PC-9 (cell line): ENCODE results near the gene CAMKMT. TPM values are rescaled to one million over a fixed set of nuclear protein-coding genes. Genes with fewer than 3 reads are reported as not detected.

ENCODE experiments used
- BruUV-seq: library from RNA; stranded (reverse); fragments of 400-500 nt; replicated peaks from 2 replicates; lab custom pipeline; 2021; lab: Mats Ljungman, UMichigan
- CTCF ChIA-PET: fragments of 300-600 bp; sonication (Branson Sonifier 250); formaldehyde crosslinking; loops from one replicate; lab custom pipeline; 2022; ENCODE audit warnings: antibody characterized with exemption; lab: Charles Lee
- POLR2A ChIA-PET: fragments of 300-600 bp; sonication (Branson Sonifier 250); formaldehyde crosslinking; loops from one replicate; lab custom pipeline; 2022; ENCODE audit warnings: antibody characterized with exemption; ENCODE audit not compliant: unreplicated experiment; lab: Charles Lee
- DNase-seq, 2 experiments: peaks; one replicate each; pipeline versions ENCODE4 v3.0.0 to v3.0.0-alpha.2; 2015 to 2022; ENCODE audit warnings: mixed read lengths in 1 of 2
- H2AFZ ChIP-seq: fragments of 200-600 bp; sonication (generic); 2 replicates; pipeline ENCODE4 v1.8.1; 2017; ENCODE audit warnings: antibody characterized with exemption
- H3F3A ChIP-seq: fragments of 200-600 bp; sonication (generic); 2 replicates; pipeline ENCODE4 v1.8.1; 2017; ENCODE audit warnings: antibody characterized with exemption, mild to moderate bottlenecking, low read depth; ENCODE audit not compliant: insufficient read depth
- H3K27ac ChIP-seq: fragments of 200-600 bp; sonication (generic); 2 replicates; pipeline ENCODE4 v1.6.1; 2016; ENCODE audit warnings: mixed run types
- H3K27me3 ChIP-seq: fragments of 200-600 bp; sonication (generic); 2 replicates; pipeline ENCODE4 v1.6.1; 2016; ENCODE audit warnings: low read depth, mixed run types; ENCODE audit not compliant: insufficient read depth
- H3K36me3 ChIP-seq: fragments of 200-600 bp; sonication (generic); 2 replicates; pipeline ENCODE4 v1.6.1; 2016; ENCODE audit warnings: low read depth, mixed run types
- H3K4me1 ChIP-seq: fragments of 200-600 bp; sonication (generic); replicated peaks from 2 replicates; pipeline ENCODE4 v1.6.1; 2016; ENCODE audit warnings: mixed run types; ENCODE audit not compliant: insufficient read depth
- H3K4me2 ChIP-seq: fragments of 200-600 bp; sonication (generic); 2 replicates; pipeline ENCODE4 v1.6.1; 2017; ENCODE audit warnings: mixed run types
- H3K4me3 ChIP-seq: fragments of 200-600 bp; sonication (generic); 2 replicates; pipeline ENCODE4 v1.6.1; 2016; ENCODE audit warnings: mixed run types
- H3K79me2 ChIP-seq: fragments of 200-600 bp; sonication (generic); 2 replicates; pipeline ENCODE4 v1.6.1; 2017; ENCODE audit warnings: low read depth, mixed run types
- H3K9me2 ChIP-seq: fragments of 200-600 bp; sonication (generic); 2 replicates; pipeline ENCODE4 v1.8.1; 2017; ENCODE audit warnings: mild to moderate bottlenecking; ENCODE audit not compliant: insufficient read depth
- H3K9me3 ChIP-seq: fragments of 200-600 bp; sonication (generic); 2 replicates; pipeline ENCODE4 v1.8.1; 2016; ENCODE audit warnings: low read depth; ENCODE audit not compliant: insufficient read depth
- H4K20me1 ChIP-seq: fragments of 200-600 bp; sonication (generic); 2 replicates; pipeline ENCODE4 v1.8.1; 2017; ENCODE audit not compliant: insufficient read depth
- EZH2 ChIP-seq: fragments of 200-600 bp; sonication (generic); IDR thresholded peaks from 2 replicates; pipeline ENCODE4 v1.8.0; 2017; ENCODE audit warnings: antibody characterized with exemption, low read depth
- intact Hi-C: fragments of 100-400 bp; cut with micrococcal nuclease; formaldehyde crosslinking; loops from one replicate; pipeline ENCODE4 v1.10.0; 2022; ENCODE audit not compliant: unreplicated experiment
- total RNA-seq: library from RNA; stranded (reverse); gene quantifications from 2 replicates; pipeline ENCODE4 v1.2.3, GENCODE V29; 2021
- TF ChIP-seq, protein P1 (sequence below): fragments of 200-600 bp; sonication (generic); conservative IDR thresholded peaks from 2 replicates; pipeline ENCODE4 v1.6.1; 2017; ENCODE audit warnings: mixed run types, antibody characterized with exemption, mild to moderate bottlenecking, moderate library complexity

The CAMKMT gene
- total RNA-seq, 1 experiment from 2014 or later = 17.9 TPM

DNA sequence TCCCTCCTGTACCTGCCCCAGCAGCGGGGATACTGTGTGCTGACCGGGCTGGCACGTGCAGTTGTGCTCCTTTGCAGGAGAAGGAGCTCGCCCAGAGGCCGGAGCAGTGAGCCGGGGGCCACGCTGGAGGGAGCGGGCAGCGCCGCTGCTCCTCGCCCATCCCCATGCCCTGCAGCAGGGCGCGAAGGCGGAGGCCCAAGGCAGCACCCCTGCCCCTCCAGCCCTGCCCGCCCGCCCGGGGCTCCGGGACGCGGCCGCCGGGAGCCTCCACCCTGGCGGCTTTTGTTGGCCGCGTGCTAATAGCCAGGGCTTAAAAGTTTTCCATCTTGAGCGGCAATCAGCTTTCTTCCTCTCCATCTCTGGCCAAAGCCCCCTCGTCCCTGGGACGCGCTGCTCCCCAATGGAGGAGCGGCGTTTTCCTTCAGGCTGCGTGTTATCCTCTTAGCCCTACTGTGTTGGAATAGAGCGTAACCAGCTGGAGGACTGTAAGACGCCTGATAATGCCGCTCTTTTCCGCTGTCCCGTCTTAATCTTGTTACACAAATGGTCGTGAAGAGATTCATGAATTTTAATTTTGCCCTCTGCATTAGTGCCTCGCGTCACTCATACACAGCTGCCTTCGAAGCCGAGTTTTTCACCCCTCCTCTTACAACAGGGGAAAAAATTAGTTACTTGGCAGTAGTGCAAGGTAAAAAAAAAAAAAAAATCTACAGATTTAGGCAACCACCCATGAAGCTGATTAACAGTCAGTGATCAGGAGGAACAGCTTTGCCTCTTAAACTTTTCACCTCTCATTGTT, 406.9 kb downstream of the CAMKMT start:
- no peaks in the 10 kb centered on the region for H3K4me1 ChIP-seq
- CTCF ChIA-PET = no interaction called here
- H3K9me3 ChIP-seq = no peaks in the 10 kb centered on the region
- no peak overlapping the region for H3K4me2 ChIP-seq
- no peaks in the 10 kb centered on the region for H3K36me3 ChIP-seq
- H3K9me2 ChIP-seq = no peaks in the 10 kb centered on the region
- no peak overlapping the region for H3K27ac ChIP-seq
- no peak for TF ChIP-seq EZH2
- TF ChIP-seq, protein P1, sequence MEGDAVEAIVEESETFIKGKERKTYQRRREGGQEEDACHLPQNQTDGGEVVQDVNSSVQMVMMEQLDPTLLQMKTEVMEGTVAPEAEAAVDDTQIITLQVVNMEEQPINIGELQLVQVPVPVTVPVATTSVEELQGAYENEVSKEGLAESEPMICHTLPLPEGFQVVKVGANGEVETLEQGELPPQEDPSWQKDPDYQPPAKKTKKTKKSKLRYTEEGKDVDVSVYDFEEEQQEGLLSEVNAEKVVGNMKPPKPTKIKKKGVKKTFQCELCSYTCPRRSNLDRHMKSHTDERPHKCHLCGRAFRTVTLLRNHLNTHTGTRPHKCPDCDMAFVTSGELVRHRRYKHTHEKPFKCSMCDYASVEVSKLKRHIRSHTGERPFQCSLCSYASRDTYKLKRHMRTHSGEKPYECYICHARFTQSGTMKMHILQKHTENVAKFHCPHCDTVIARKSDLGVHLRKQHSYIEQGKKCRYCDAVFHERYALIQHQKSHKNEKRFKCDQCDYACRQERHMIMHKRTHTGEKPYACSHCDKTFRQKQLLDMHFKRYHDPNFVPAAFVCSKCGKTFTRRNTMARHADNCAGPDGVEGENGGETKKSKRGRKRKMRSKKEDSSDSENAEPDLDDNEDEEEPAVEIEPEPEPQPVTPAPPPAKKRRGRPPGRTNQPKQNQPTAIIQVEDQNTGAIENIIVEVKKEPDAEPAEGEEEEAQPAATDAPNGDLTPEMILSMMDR = no peak
- H3K27me3 ChIP-seq = no peaks in the 10 kb centered on the region
- H2AFZ ChIP-seq = no peak overlapping the region
- no peak for DNase-seq
- no peaks in the 10 kb centered on the region for H3F3A ChIP-seq
- BruUV-seq = no TSS peak
- no peaks in the 10 kb centered on the region for H4K20me1 ChIP-seq
- no peak overlapping the region for H3K4me3 ChIP-seq
- POLR2A ChIA-PET = no interaction called here
- no peaks in the 10 kb centered on the region for H3K79me2 ChIP-seq
- intact Hi-C loops = no loop called here

DNA sequence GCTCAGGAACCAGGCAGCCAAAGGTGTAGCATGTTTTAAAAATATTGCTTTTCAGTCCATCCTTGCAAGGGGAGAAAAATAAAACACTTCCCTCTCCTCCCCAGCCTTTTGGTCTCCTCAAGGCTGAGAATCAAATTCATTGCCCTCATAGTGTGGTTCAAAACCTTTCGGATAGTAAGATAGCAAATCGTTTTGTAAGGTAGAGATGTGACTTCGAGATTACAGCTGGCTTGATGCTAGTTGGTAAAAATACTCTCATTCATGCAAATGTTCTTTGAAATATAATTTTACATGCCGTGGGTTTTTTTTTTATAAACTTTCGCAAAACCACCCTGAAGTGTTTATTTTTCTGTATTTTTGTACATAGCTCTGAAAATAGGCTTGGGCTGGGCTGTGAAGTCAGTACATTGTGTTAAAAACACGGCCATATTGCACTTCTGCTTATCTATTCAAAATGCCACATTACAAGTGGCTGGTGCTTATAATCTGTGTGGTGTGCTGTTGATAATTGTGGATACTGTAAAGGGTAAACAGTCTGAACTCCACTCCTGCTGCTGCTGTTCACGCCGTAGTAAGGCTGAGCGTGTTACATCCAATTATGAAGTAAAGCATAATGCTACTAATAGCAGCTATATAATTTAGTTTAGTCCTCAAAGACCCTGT, 407.7 kb downstream of the CAMKMT start:
- no peak for DNase-seq
- Histone ChIP-seq H3F3A (no peaks in the 10 kb centered on the region), H2AFZ (no peak overlapping the region), H3K79me2 (no peaks in the 10 kb centered on the region), H3K9me3 (no peaks in the 10 kb centered on the region), H3K9me2 (no peaks in the 10 kb centered on the region), H3K27me3 (no peaks in the 10 kb centered on the region), H3K27ac (no peak overlapping the region), H3K36me3 (no peaks in the 10 kb centered on the region), H4K20me1 (no peaks in the 10 kb centered on the region), H3K4me2 (no peak overlapping the region), H3K4me1 (no peaks in the 10 kb centered on the region), H3K4me3 (no peak overlapping the region)
- ChIA-PET POLR2A (interaction anchor here (0.5 kb wide), 1 partner anchor 1109 kb away, joined by 3 read pairs; no protein-coding TSS in a partner anchor), CTCF (interaction anchor here (0.5 kb wide), 1 partner anchor 1064 kb away, joined by 6 read pairs; no protein-coding TSS in a partner anchor)
- TF ChIP-seq EZH2 = no peak
- TF ChIP-seq, protein P1 = no peak
- intact Hi-C loops = no loop called here
- BruUV-seq = no TSS peak

DNA sequence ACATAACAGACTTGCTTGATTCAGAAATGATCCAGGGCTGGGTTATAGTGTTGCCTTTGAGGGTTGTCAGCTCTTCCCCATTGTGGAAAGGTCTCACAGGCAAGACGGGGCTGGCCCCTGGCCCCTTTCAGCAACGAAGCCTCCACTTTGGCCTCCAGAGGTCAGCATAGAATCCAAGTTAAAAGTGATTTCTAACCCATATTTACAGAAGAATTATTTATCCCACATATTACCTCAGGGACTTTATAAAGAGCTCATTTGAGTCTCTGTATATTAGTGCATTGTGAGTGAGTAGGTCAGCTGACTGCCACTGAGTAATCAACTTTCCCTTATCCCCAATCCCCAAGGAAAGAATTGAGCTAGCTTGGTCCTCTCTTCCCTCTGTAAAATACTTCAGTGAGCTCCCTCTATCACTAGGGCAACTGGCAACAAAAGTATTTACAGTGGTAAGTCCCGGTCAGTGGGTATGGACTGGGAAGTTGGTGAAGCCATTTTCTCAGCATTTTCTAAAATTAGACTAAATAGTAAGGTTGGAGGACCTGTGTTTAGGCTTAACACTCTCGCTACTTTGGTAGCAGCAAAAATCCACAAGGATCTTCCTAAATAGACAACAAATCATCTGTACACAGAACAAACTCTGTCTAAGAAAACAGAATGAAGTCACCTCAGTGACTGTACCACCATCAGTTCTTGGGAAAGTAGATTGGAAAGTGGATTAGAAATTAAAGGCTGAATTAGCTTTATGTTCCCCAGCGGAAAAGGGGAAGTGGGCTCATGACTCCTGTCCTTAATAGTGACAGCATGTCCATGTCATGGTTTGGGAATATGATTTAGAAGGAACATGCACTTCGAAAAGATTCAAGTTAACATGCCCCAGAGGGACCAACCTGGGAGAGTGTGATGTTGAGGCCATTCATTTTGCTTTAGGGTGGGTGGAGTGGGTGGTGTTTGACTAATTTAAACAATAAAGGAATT, 408.8 kb downstream of the CAMKMT start:
- Histone ChIP-seq H2AFZ (no peak overlapping the region), H3K27ac (no peak overlapping the region), H3F3A (no peaks in the 10 kb centered on the region), H3K4me1 (no peaks in the 10 kb centered on the region), H3K4me3 (no peak overlapping the region), H3K9me3 (no peaks in the 10 kb centered on the region), H4K20me1 (no peaks in the 10 kb centered on the region; the same call in 1 of the 2 replicates), H3K27me3 (no peaks in the 10 kb centered on the region), H3K79me2 (no peaks in the 10 kb centered on the region), H3K36me3 (no peaks in the 10 kb centered on the region), H3K4me2 (no peak overlapping the region), H3K9me2 (no peaks in the 10 kb centered on the region)
- intact Hi-C loops = no loop called here
- ChIA-PET CTCF (interaction anchor here (0.5 to 0.7 kb wide), 4 partner anchors 143 to 1065 kb away, joined by 3 to 21 read pairs (median 4); no protein-coding TSS in a partner anchor), POLR2A (interaction anchor here (0.5 to 0.6 kb wide), 2 partner anchors 35 to 36 kb away, joined by 4 to 12 read pairs; no protein-coding TSS in a partner anchor)
- no peak for DNase-seq
- TF ChIP-seq, protein P1 = no peak
- no peak for TF ChIP-seq EZH2
- no TSS peak for BruUV-seq
